Measurements from ENCODE around the gene EOGT.

The EOGT gene

GRCh38 chr3:68953816-68954444 lies 59.6 kb downstream of the EOGT start:
- no peak for DNase-seq

- DNase-seq: no peak
Observed at GRCh38 chr3:68945225-68945624, 68.3 kb downstream of the EOGT start.

- no peak for DNase-seq
Observed at GRCh38 chr3:68943753-68944500, 69.6 kb downstream of the EOGT start.

GRCh38 chr3:68941055-68941454 lies 72.4 kb downstream of the EOGT start:
- DNase-seq: no peak

GRCh38 chr3:68936856-68937255 lies 76.6 kb downstream of the EOGT start:
- DNase-seq: no peak

GRCh38 chr3:68935778-68936177 lies 77.7 kb downstream of the EOGT start:
- no peak for DNase-seq

GRCh38 chr3:68931406-68932149 lies 81.9 kb downstream of the EOGT start:
- no peak for DNase-seq
